Measurements from ENCODE around the gene TMEM272.

- TF ChIP-seq POLR2A (IDR thresholded peaks at IDR 0.05; ENCODE audit: low read depth, low read length) (no peak), POLR2AphosphoS5 (IDR thresholded peaks at IDR 0.05; ENCODE audit: low read depth, low read length) (no peak), TAF1 (IDR thresholded peaks at IDR 0.05; ENCODE audit: borderline replicate concordance, low read depth, low read length) (no peak)
Observed at GRCh38 chr13:51828730-51829567, 16.0 kb downstream of the TMEM272 start.

All from GM12892 (cell line).